ENCODE results near the gene HIP1.

GRCh38 chr7:75715864-75716263 is 22.9 kb downstream of the HIP1 start:
- no peak for TF ChIP-seq CTCF (IDR thresholded peaks at IDR 0.05 in 2 of 3, conservative IDR thresholded peaks at IDR 0.05 in 1 of 3; ENCODE audit: insufficient read depth in 2 of 3, low read depth in 1 of 3, low read length in 3 of 3)
- TF ChIP-seq EZH2 (IDR thresholded peaks at IDR 0.05; ENCODE audit: borderline replicate concordance, low read depth, low read length), result no peak
- no peak for TF ChIP-seq DLX4 (CRISPR knock-in tag; IDR thresholded peaks at IDR 0.05)
- no peak for TF ChIP-seq CREB1 (IDR thresholded peaks at IDR 0.05)
- TF ChIP-seq CREB1 (CRISPR knock-in tag; IDR thresholded peaks at IDR 0.05), result no peak
- no peak for TF ChIP-seq NUFIP1 (IDR thresholded peaks at IDR 0.05; ENCODE audit: partially characterized antibody)
